Esophagus muscularis mucosa (tissue), 4 donors: ENCODE data around the gene ABI2. TPM values are rescaled to one million over a fixed set of nuclear protein-coding genes. Genes with fewer than 3 reads are reported as not detected.
A peak's percentile ranks its signal among the peaks of the same experiment; 100 is the strongest.

Experiments used
- DNase-seq: peaks from one replicate; pipeline ENCODE4 v3.0.0-alpha.2; 2017; ENCODE audit errors: extremely low spot score
- H3K27ac ChIP-seq, 4 donors: fragments of 200-600 bp; sonication (generic); replicated peaks in 1 of 4; 1 replicate in 3 of 4; 2 replicates in 1 of 4; pipeline ENCODE4 v1.5.1; 2016 to 2019; ENCODE audit warnings: mild to moderate bottlenecking in 1 of 4
- H3K27me3 ChIP-seq, 4 donors: fragments of 200-600 bp; sonication (generic); one replicate each; pipeline versions ENCODE4 v1.5.1 to v1.6.0; 2016 to 2019
- H3K36me3 ChIP-seq, 4 donors: fragments of 200-600 bp; sonication (generic); one replicate each; pipeline ENCODE4 v1.5.1; 2016 to 2019
- H3K4me1 ChIP-seq, 4 donors: fragments of 200-600 bp; sonication (generic); one replicate each; pipeline ENCODE4 v1.5.1; 2016 to 2019
- H3K4me3 ChIP-seq, 4 donors: fragments of 200-600 bp; sonication (generic); 1 replicate in 2 of 4; 2 replicates in 2 of 4; pipeline ENCODE4 v1.5.1; 2016 to 2019; ENCODE audit warnings: mild to moderate bottlenecking in 4 of 4, moderate library complexity in 1 of 4
- H3K9me3 ChIP-seq, 4 donors: fragments of 200-600 bp; sonication (generic); 1 replicate in 3 of 4; 2 replicates in 1 of 4; pipeline ENCODE4 v1.5.1; 2016 to 2019
- EP300 ChIP-seq: sonication (generic); formaldehyde crosslinking; IDR thresholded peaks from one replicate; pipeline ENCODE4 v1.6.1; 2017; ENCODE audit warnings: antibody characterized with exemption
- POLR2A ChIP-seq: fragments of 450-650 bp; IDR thresholded peaks from one replicate; pipeline ENCODE4 v1.6.1; 2017; ENCODE audit warnings: antibody characterized with exemption, moderate library complexity, mild to moderate bottlenecking, low read depth
- POLR2AphosphoS5 ChIP-seq, 2 donors: sonication (generic); formaldehyde crosslinking; IDR thresholded peaks; one replicate each; pipeline ENCODE4 v1.6.1; 2017; ENCODE audit warnings: antibody characterized with exemption in 2 of 2
- WGBS: methylation state at CpG from one replicate; pipeline ENCODE4 v1.1.5; 2018; 5-methylcytosine and 5-hydroxymethylcytosine counted together
- intact Hi-C: fragments of 100-400 bp; cut with DNase I; formaldehyde crosslinking; loops from one replicate; pipeline ENCODE4 v1.15.1; 2023
- total RNA-seq, 4 donors: library from RNA; depleted of rRNA; stranded (reverse); fragments of >200 nt; gene quantifications; one replicate each; pipeline versions ENCODE4 v1.1.0 to v1.2.1, GENCODE V29; 2016
- TF ChIP-seq, protein P1 (sequence below), 3 experiments: fragments of 200-600 bp in 2 of 3; fragments of 450-650 bp in 1 of 3; sonication (generic) in 2 of 3; IDR thresholded peaks; one replicate each; pipeline ENCODE4 v1.5.1; 2017 to 2019; ENCODE audit warnings: antibody characterized with exemption in 3 of 3, mild to moderate bottlenecking in 2 of 3, moderate library complexity in 1 of 3

The ABI2 gene
- total RNA-seq, 4 donors from 2014 or later, result 38.8 to 63.2 (median 45.0) TPM

GRCh38 chr2:203328760-203329540, 756 bp downstream of the ABI2 start:
- intact Hi-C loops, result no loop called here
- 3% methylated on average over 9 of the region's 31 CpGs for WGBS

GRCh38 chr2:203330434-203330833, 2.2 kb downstream of the ABI2 start:
- DNase-seq, result no peak
- Histone ChIP-seq H3K9me3 (no peaks in the 10 kb centered on the region), H3K36me3 (no peaks in the 10 kb centered on the region), H3K27ac (no peak overlapping the region), H3K27me3 (no peaks in the 10 kb centered on the region), H3K4me3 (no peak overlapping the region), H3K4me1 (peaks cover 5 to 39% (median 27%) of the 10 kb centered on the region in 4 donors)
- intact Hi-C loops, result no loop called here
- no peak for TF ChIP-seq EP300
- TF ChIP-seq, protein P1, sequence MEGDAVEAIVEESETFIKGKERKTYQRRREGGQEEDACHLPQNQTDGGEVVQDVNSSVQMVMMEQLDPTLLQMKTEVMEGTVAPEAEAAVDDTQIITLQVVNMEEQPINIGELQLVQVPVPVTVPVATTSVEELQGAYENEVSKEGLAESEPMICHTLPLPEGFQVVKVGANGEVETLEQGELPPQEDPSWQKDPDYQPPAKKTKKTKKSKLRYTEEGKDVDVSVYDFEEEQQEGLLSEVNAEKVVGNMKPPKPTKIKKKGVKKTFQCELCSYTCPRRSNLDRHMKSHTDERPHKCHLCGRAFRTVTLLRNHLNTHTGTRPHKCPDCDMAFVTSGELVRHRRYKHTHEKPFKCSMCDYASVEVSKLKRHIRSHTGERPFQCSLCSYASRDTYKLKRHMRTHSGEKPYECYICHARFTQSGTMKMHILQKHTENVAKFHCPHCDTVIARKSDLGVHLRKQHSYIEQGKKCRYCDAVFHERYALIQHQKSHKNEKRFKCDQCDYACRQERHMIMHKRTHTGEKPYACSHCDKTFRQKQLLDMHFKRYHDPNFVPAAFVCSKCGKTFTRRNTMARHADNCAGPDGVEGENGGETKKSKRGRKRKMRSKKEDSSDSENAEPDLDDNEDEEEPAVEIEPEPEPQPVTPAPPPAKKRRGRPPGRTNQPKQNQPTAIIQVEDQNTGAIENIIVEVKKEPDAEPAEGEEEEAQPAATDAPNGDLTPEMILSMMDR (IDR thresholded peaks at IDR 0.05), result no peak
- no peak for TF ChIP-seq POLR2AphosphoS5 (IDR thresholded peaks at IDR 0.05)
- TF ChIP-seq POLR2A, result no peak

More at GRCh38 chr2:203328760-203329540, 756 bp downstream of the ABI2 start:
- no peaks in the 10 kb centered on the region for H3K9me3 ChIP-seq
- DNase-seq, result peak; percentile 29
- TF ChIP-seq, protein P1 (IDR thresholded peaks at IDR 0.05), result no peak
- peak in 1 of 2 donors; percentile 19 for TF ChIP-seq POLR2AphosphoS5 (IDR thresholded peaks at IDR 0.05)
- H3K4me1 ChIP-seq, result peaks cover 5 to 39% (median 27%) of the 10 kb centered on the region in 4 donors
- peak overlapping the region; percentile 78 to 90 (median 88) for H3K27ac ChIP-seq
- no peaks in the 10 kb centered on the region for H3K27me3 ChIP-seq
- H3K4me3 ChIP-seq, result peak overlapping the region; percentile 89 to 100 (median 99)
- no peaks in the 10 kb centered on the region for H3K36me3 ChIP-seq

- Histone ChIP-seq H3K27ac (no peak overlapping the region), H3K4me3 (no peak overlapping the region), H3K9me3 (no peaks in the 10 kb centered on the region), H3K36me3 (peaks cover 0 to 7% (median 0%) of the 10 kb centered on the region in 4 donors), H3K4me1 (peaks cover 8 to 36% (median 19%) of the 10 kb centered on the region in 4 donors), H3K27me3 (no peaks in the 10 kb centered on the region)
- WGBS, result 77% methylated on average over 4 of the region's 4 CpGs
- intact Hi-C loops, result no loop called here
- TF ChIP-seq POLR2AphosphoS5 (IDR thresholded peaks at IDR 0.05) (no peak), EP300 (no peak), POLR2A (no peak)
- TF ChIP-seq, protein P1 (IDR thresholded peaks at IDR 0.05), result no peak
- DNase-seq, result no peak
Observed at GRCh38 chr2:203338322-203338721, 10.1 kb downstream of the ABI2 start.

DNA sequence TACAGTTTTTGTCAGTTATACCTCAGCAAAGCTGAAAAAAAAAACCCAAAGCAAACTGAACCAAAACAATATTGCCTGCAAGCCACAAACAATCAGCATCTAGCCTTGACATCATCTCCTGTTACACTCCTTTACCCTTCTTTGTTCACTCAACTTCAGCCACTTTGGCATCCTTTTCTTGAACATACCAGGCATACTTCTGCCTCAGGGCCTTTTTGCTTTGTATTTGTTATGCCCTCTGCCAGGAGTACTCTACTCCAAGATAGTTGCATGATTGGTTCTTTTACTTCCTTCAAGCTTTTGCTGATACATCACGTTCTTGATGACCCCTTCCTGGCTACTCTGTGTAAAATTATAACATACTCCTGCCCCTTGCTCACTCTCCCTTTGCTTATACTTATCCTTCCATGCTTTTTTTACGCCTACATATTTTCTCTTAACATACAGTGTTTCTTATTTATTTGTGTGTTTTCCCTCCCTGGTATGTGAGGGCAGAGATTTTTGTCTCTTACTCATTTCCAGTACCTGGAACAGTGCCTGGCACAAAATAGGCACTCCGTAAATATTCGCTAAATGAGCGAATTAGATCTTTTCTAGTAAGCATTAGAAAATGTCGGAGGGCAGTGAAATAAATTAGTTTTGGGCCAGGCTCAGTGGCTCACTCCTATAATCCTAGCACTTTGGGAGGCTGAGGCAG, 12.7 kb downstream of the ABI2 start:
- TF ChIP-seq, protein P1 (IDR thresholded peaks at IDR 0.05), result no peak
- TF ChIP-seq POLR2AphosphoS5 (IDR thresholded peaks at IDR 0.05) (no peak), EP300 (no peak)
- WGBS, result 86% methylated on average over 6 of the region's 6 CpGs
- H3K9me3 ChIP-seq, result no peaks in the 10 kb centered on the region
- H3K4me1 ChIP-seq, result peaks cover 8 to 35% (median 19%) of the 10 kb centered on the region in 4 donors
- intact Hi-C loops, result no loop called here
- no peak for DNase-seq
- no peak overlapping the region for H3K4me3 ChIP-seq
- peak overlapping the region in 2 of 4 donors; percentile 14 to 38 for H3K27ac ChIP-seq
- no peaks in the 10 kb centered on the region for H3K27me3 ChIP-seq
- H3K36me3 ChIP-seq, result peaks cover 0 to 11% (median 6%) of the 10 kb centered on the region in 4 donors
